ENCODE measurements around the gene MYL3.

GRCh38 chr3:46866032-46866595 is 2.9 kb upstream of the MYL3 start:
- TF ChIP-seq CTCF (conservative IDR thresholded peaks at IDR 0.05; ENCODE audit: low read depth, low read length) (no peak), MXI1 (IDR thresholded peaks at IDR 0.05; ENCODE audit: borderline replicate concordance, low read depth, low read length) (no peak), SMC3 (IDR thresholded peaks at IDR 0.05; ENCODE audit: low read depth, low read length) (no peak)
